Mesendoderm (in vitro differentiated cells): ENCODE results near the gene KIF18A.
A peak's percentile ranks its signal among the peaks of the same experiment; 100 is the strongest.

Source experiments
- DNase-seq: peaks from one replicate; pipeline ENCODE4 v3.0.0; 2013
- H2AK5ac ChIP-seq: 2 replicates; pipeline ENCODE4 v1.6.1; 2013; ENCODE audit warnings: low read length, inconsistent platforms
- H2BK120ac ChIP-seq: 2 replicates; pipeline ENCODE4 v1.6.1; 2013; ENCODE audit warnings: low read depth, mild to moderate bottlenecking, low read length, moderate library complexity, mixed read lengths
- H2BK15ac ChIP-seq: replicated peaks from 2 replicates; pipeline ENCODE4 v1.6.1; 2013; ENCODE audit warnings: low read depth, mild to moderate bottlenecking, moderate library complexity
- H2BK5ac ChIP-seq: 2 replicates; pipeline ENCODE4 v1.6.1; 2013; ENCODE audit warnings: low read length, inconsistent platforms
- H3K18ac ChIP-seq: 2 replicates; pipeline ENCODE4 v1.6.1; 2013; ENCODE audit warnings: mild to moderate bottlenecking, low read length, mixed read lengths
- H3K23ac ChIP-seq: one replicate; pipeline ENCODE4 v1.6.1; 2013; ENCODE audit warnings: low read length
- H3K27ac ChIP-seq: 2 replicates; pipeline ENCODE4 v1.5.1; 2013; ENCODE audit warnings: low read depth, mild to moderate bottlenecking, inconsistent platforms, low read length, moderate library complexity
- H3K27me3 ChIP-seq: 2 replicates; pipeline ENCODE4 v1.6.1; 2013; ENCODE audit warnings: low read length, control low read depth, mild to moderate bottlenecking, inconsistent platforms; ENCODE audit not compliant: insufficient read depth, poor library complexity
- H3K36me3 ChIP-seq: 2 replicates; pipeline ENCODE4 v1.6.1; 2013; ENCODE audit warnings: low read length, inconsistent platforms; ENCODE audit not compliant: control insufficient read depth, insufficient read depth
- H3K4ac ChIP-seq: one replicate; pipeline ENCODE4 v1.6.1; 2013; ENCODE audit warnings: low read depth, mild to moderate bottlenecking, low read length, moderate library complexity
- H3K4me1 ChIP-seq: 2 replicates; pipeline ENCODE4 v1.6.1; 2013; ENCODE audit warnings: low read depth, low read length, inconsistent platforms; ENCODE audit not compliant: control insufficient read depth
- H3K4me2 ChIP-seq: 2 replicates; pipeline ENCODE4 v1.6.1; 2013; ENCODE audit warnings: low read length
- H3K4me3 ChIP-seq: 2 replicates; pipeline ENCODE4 v1.5.1; 2013; ENCODE audit warnings: mild to moderate bottlenecking, low read length
- H3K56ac ChIP-seq: one replicate; pipeline ENCODE4 v1.6.1; 2013; ENCODE audit warnings: low read length
- H3K79me1 ChIP-seq: 2 replicates; pipeline ENCODE4 v1.6.1; 2013; ENCODE audit warnings: low read length, inconsistent platforms
- H3K79me2 ChIP-seq: 2 replicates; pipeline ENCODE4 v1.6.1; 2013; ENCODE audit warnings: mild to moderate bottlenecking, low read length; ENCODE audit not compliant: control insufficient read depth, insufficient read depth
- H3K9ac ChIP-seq: 2 replicates; pipeline ENCODE4 v1.6.1; 2013; ENCODE audit warnings: low read length, inconsistent platforms
- H4K5ac ChIP-seq: one replicate; pipeline ENCODE4 v1.6.1; 2013; ENCODE audit warnings: low read length
- H4K8ac ChIP-seq: one replicate; pipeline ENCODE4 v1.6.1; 2013; ENCODE audit warnings: low read depth, mild to moderate bottlenecking, control low read depth, low read length, moderate library complexity
- WGBS: extraction: QIAGEN DNeasy Blood & Tissue Kit; methylation state at CpG from one replicate; pipeline ENCODE4 v1.1.7; 2013; ENCODE audit warnings: low lambda C conversion rate, missing lambda C conversion rate; ENCODE audit not compliant: insufficient coverage; ENCODE audit errors: extremely low coverage; 5-methylcytosine and 5-hydroxymethylcytosine counted together

Gene KIF18A

DNA sequence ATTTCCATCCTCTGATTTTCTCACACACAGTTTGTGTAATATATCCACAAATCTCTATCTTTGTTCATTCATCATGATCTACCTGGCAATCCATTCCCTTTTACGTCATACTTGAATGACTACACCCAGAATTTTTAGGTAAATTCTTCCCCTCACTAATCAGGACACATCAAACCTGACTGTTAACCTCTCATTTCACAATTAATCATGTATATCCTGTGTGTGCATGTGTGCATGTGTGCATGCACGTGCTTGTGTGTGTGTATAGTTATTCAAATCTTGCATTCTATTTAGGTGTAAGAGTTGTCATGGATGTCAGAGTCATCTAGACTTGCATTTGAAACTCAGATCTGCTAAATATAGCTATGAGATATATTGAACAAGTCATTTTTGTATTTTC is 130.4 kb downstream of the KIF18A start:
- H3K9ac ChIP-seq, result no peak overlapping the region
- no peak overlapping the region for H3K4me2 ChIP-seq
- no peaks in the 10 kb centered on the region for H3K27me3 ChIP-seq
- no peak overlapping the region for H3K18ac ChIP-seq
- no peak overlapping the region for H3K27ac ChIP-seq
- no peaks in the 10 kb centered on the region for H3K4me1 ChIP-seq
- no peak overlapping the region for H2BK15ac ChIP-seq
- no peaks in the 10 kb centered on the region for H3K79me2 ChIP-seq
- no peak overlapping the region for H4K8ac ChIP-seq
- H2BK5ac ChIP-seq, result no peak overlapping the region
- H3K56ac ChIP-seq, result no peak overlapping the region
- no peak for DNase-seq
- no peak overlapping the region for H2BK120ac ChIP-seq
- H3K4me3 ChIP-seq, result no peak overlapping the region
- H3K4ac ChIP-seq, result no peak overlapping the region
- no peak overlapping the region for H4K5ac ChIP-seq
- no peak overlapping the region for H2AK5ac ChIP-seq
- WGBS, result no CpG with 5 or more reads among the region's 2 CpGs
- no peaks in the 10 kb centered on the region for H3K36me3 ChIP-seq
- no peak overlapping the region for H3K23ac ChIP-seq
- H3K79me1 ChIP-seq, result no peaks in the 10 kb centered on the region

DNA sequence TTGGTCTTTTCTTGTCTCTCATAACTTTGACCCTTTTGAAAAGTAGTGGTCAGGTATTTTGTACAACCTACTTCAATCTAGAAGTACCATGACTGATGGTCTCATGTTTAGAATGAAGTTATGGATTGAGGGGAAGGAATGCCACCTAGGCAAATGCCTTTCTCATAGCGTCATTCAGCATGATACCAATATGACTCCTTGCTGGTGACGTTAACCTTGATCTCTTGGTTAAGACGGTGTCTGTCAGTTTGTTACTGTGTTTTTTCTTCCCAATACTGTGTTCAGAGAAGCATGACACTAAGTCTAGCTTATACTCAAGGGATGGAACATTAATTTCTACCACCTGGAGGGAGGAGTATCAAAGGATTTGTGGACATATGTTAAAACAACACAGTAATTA is 130.9 kb downstream of the KIF18A start:
- Histone ChIP-seq H2BK5ac (no peak overlapping the region), H3K23ac (no peak overlapping the region), H3K56ac (no peak overlapping the region), H3K27ac (no peak overlapping the region), H3K4ac (no peak overlapping the region), H4K8ac (no peak overlapping the region), H3K79me2 (no peaks in the 10 kb centered on the region), H3K4me3 (no peak overlapping the region), H3K18ac (no peak overlapping the region), H3K36me3 (no peaks in the 10 kb centered on the region), H3K79me1 (no peaks in the 10 kb centered on the region), H3K4me1 (no peaks in the 10 kb centered on the region), H2AK5ac (no peak overlapping the region), H2BK120ac (no peak overlapping the region), H3K27me3 (no peaks in the 10 kb centered on the region), H4K5ac (no peak overlapping the region), H3K9ac (no peak overlapping the region), H2BK15ac (no peak overlapping the region), H3K4me2 (no peak overlapping the region)
- no CpG with 5 or more reads among the region's 3 CpGs for WGBS
- peak; percentile 7 for DNase-seq

DNA sequence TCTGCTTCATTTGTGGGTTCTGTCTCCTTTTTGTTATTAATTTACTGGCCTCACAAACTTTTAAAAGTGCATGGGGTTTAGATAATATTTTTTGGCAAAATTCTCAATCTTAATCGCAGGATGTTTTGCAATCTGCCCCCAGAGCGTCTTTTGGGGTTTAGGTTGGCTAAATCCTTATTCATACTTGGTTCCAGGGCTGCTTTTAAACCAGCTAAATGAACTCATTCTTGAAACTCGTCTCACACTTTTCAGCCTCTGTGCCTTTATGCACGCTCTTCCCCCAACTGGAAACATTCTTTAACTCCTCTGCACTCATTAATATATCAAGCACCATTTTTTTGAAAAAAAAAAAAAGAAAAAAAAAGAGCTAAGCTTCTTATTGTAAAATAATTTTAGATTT is 131.7 kb downstream of the KIF18A start:
- no peak overlapping the region for H3K18ac ChIP-seq
- no peak overlapping the region for H2AK5ac ChIP-seq
- H3K9ac ChIP-seq, result no peak overlapping the region
- H3K56ac ChIP-seq, result no peak overlapping the region
- DNase-seq, result no peak
- no peaks in the 10 kb centered on the region for H3K79me1 ChIP-seq
- WGBS, result no CpG with 5 or more reads among the region's 4 CpGs
- H3K4ac ChIP-seq, result no peak overlapping the region
- no peak overlapping the region for H3K4me3 ChIP-seq
- H2BK120ac ChIP-seq, result no peak overlapping the region
- no peak overlapping the region for H3K23ac ChIP-seq
- H3K4me2 ChIP-seq, result no peak overlapping the region
- no peak overlapping the region for H4K8ac ChIP-seq
- no peak overlapping the region for H2BK5ac ChIP-seq
- no peak overlapping the region for H4K5ac ChIP-seq
- H3K79me2 ChIP-seq, result no peaks in the 10 kb centered on the region
- no peaks in the 10 kb centered on the region for H3K4me1 ChIP-seq
- no peak overlapping the region for H2BK15ac ChIP-seq
- H3K36me3 ChIP-seq, result no peaks in the 10 kb centered on the region
- no peak overlapping the region for H3K27ac ChIP-seq
- no peaks in the 10 kb centered on the region for H3K27me3 ChIP-seq

DNA sequence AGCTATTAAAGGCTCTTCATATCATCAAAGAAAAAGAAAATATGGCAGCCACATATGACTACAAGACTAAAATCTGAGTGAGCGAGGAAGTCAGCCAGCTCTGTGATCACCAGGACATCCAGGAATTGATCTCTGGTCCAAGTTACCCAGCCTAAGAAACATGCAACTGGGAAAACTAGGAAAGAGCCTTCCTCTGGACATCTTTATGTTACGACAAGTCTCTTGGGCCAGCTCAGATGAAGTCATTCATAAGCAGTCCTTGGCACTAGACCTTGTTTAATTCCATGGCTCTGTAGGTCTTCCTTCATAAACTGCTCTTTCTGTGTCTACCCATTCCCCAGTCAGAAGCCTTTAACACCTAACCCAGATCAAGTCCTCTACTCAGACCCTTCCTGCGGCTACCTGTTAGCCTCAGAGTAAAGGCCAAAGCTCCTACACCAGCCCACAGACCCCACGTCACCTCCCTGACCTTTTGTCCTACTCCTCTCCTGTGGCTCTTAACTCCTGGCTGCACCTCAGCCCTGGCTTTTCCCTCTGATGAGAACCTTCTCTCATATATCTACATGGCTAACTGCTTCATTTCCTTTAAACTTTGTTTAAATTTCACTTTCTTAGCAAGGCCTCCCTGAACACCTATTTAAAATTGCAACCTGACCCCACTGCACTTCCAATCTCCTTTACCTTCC is 134.0 kb downstream of the KIF18A start:
- no peak overlapping the region for H3K9ac ChIP-seq
- no peaks in the 10 kb centered on the region for H3K4me1 ChIP-seq
- H3K27me3 ChIP-seq, result no peaks in the 10 kb centered on the region
- H3K4ac ChIP-seq, result no peak overlapping the region
- no peak overlapping the region for H4K5ac ChIP-seq
- WGBS, result no CpG with 5 or more reads among the region's 4 CpGs
- H3K18ac ChIP-seq, result no peak overlapping the region
- H3K79me1 ChIP-seq, result no peaks in the 10 kb centered on the region
- H4K8ac ChIP-seq, result no peak overlapping the region
- H3K27ac ChIP-seq, result no peak overlapping the region
- DNase-seq, result no peak
- H2BK120ac ChIP-seq, result no peak overlapping the region
- H3K4me2 ChIP-seq, result no peak overlapping the region
- H3K23ac ChIP-seq, result no peak overlapping the region
- no peak overlapping the region for H2AK5ac ChIP-seq
- no peak overlapping the region for H3K4me3 ChIP-seq
- no peak overlapping the region for H2BK5ac ChIP-seq
- H3K79me2 ChIP-seq, result no peaks in the 10 kb centered on the region
- H3K56ac ChIP-seq, result no peak overlapping the region
- no peaks in the 10 kb centered on the region for H3K36me3 ChIP-seq
- H2BK15ac ChIP-seq, result no peak overlapping the region

DNA sequence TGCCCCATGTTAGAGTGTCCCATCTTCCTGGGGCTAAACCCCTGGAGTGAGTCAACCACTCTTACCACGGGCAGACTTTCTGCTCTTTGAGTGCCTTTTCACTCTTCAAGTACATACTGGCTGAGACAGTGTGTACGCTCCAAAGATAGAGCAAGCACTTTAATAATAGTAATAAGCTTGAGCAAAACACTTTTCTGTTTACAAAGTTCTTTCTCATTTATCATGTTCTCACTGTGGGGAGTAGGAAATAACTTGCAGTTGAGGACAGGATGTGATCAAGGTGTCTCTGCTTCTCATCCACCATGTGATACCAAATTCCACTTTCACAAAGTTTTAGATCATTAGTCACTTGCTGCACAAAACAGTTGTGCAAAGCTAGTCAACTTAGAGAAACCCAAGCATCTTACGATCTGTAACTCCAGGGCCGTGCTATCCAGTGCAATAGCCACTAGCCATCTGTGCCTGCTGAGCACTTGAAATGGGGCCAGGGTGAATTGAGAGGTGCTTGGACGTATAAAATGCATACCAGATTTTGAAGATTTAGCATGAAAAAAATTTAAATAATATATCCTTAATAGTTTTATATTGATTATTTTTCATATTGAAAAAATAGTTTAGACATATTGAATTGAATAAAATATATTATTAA is 135.3 kb downstream of the KIF18A start:
- Histone ChIP-seq H3K4me1 (no peaks in the 10 kb centered on the region), H3K27ac (no peak overlapping the region), H3K4ac (no peak overlapping the region), H3K36me3 (no peaks in the 10 kb centered on the region), H3K9ac (no peak overlapping the region), H3K18ac (no peak overlapping the region), H3K79me2 (no peaks in the 10 kb centered on the region), H3K4me2 (no peak overlapping the region), H3K4me3 (no peak overlapping the region), H2AK5ac (no peak overlapping the region), H3K27me3 (no peaks in the 10 kb centered on the region), H4K5ac (no peak overlapping the region), H4K8ac (no peak overlapping the region), H3K56ac (no peak overlapping the region), H2BK120ac (no peak overlapping the region), H3K23ac (no peak overlapping the region), H2BK15ac (no peak overlapping the region), H2BK5ac (no peak overlapping the region), H3K79me1 (no peaks in the 10 kb centered on the region)
- DNase-seq, result no peak
- WGBS, result no CpG with 5 or more reads among the region's 5 CpGs

DNA sequence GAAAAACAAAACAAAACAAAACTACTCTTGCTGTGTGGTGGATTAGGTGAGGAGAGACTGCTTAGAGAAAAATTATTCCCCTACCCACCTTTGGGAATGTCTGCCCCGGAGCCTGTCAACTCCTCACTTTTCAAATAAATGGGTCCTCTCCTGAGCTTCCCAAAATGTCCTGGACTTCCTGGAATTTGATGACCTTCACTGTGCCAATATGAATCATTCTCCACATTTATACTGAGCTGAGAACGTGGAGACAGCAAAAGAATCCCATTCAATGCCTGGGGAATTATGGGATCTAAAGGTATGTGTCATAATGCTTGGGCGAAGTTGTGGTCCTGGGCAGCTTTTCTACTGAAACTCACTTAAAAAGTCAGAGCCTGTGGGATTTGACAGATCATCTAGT is 136.8 kb downstream of the KIF18A start:
- Histone ChIP-seq H3K9ac (no peak overlapping the region), H3K27me3 (no peaks in the 10 kb centered on the region), H3K56ac (no peak overlapping the region), H4K8ac (no peak overlapping the region), H4K5ac (no peak overlapping the region), H3K4me2 (no peak overlapping the region), H3K4me1 (no peaks in the 10 kb centered on the region), H3K23ac (no peak overlapping the region), H2BK15ac (no peak overlapping the region), H3K4me3 (no peak overlapping the region), H2AK5ac (no peak overlapping the region), H3K36me3 (no peaks in the 10 kb centered on the region), H3K4ac (no peak overlapping the region), H3K79me1 (no peaks in the 10 kb centered on the region), H3K79me2 (no peaks in the 10 kb centered on the region), H3K27ac (no peak overlapping the region), H2BK120ac (no peak overlapping the region), H3K18ac (no peak overlapping the region), H2BK5ac (no peak overlapping the region)
- no peak for DNase-seq
- no CpG with 5 or more reads among the region's 3 CpGs for WGBS
